ENCODE data around the gene DLST. TPM values are rescaled to one million over a fixed set of nuclear protein-coding genes. Genes with fewer than 3 reads are reported as not detected.

DLST gene
- polyA plus RNA-seq, 1 donor (not counting 4 experiments of a cell fraction or from before 2014, with no cell fraction given) = 114 TPM

GRCh38 chr14:74893614-74894091, 11.9 kb downstream of the DLST start:
- H3K4me1 ChIP-seq (ENCODE audit: control insufficient read depth, extremely low read depth, insufficient read depth, low read length) = peaks cover 4% of the 10 kb centered on the region
- dilution Hi-C loops (cut with MboI; ENCODE audit: extremely low pct_ligation_motif_present, low sequenced_read_pairs) = no loop called here
- no peak overlapping the region for H3K9ac ChIP-seq (ENCODE audit: control insufficient read depth, extremely low read depth, insufficient read depth, low read length)
- H3K27me3 ChIP-seq (ENCODE audit: control insufficient read depth, extremely low read depth, insufficient read depth, low read length) = no peaks in the 10 kb centered on the region
- no peak overlapping the region for H3K27ac ChIP-seq (ENCODE audit: control insufficient read depth, insufficient read depth, low read length)
- no peak for TF ChIP-seq EZH2 (IDR thresholded peaks at IDR 0.05; ENCODE audit: low read length)
- TF ChIP-seq, protein P1, sequence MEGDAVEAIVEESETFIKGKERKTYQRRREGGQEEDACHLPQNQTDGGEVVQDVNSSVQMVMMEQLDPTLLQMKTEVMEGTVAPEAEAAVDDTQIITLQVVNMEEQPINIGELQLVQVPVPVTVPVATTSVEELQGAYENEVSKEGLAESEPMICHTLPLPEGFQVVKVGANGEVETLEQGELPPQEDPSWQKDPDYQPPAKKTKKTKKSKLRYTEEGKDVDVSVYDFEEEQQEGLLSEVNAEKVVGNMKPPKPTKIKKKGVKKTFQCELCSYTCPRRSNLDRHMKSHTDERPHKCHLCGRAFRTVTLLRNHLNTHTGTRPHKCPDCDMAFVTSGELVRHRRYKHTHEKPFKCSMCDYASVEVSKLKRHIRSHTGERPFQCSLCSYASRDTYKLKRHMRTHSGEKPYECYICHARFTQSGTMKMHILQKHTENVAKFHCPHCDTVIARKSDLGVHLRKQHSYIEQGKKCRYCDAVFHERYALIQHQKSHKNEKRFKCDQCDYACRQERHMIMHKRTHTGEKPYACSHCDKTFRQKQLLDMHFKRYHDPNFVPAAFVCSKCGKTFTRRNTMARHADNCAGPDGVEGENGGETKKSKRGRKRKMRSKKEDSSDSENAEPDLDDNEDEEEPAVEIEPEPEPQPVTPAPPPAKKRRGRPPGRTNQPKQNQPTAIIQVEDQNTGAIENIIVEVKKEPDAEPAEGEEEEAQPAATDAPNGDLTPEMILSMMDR (optimal IDR thresholded peaks at IDR 0.05 in 1 of 3, IDR thresholded peaks at IDR 0.05 in 1 of 3, conservative IDR thresholded peaks at IDR 0.05 in 1 of 3; ENCODE audit: extremely low read depth in 1 of 3, insufficient read depth in 2 of 3, low read length in 3 of 3) = no peak
- no peak overlapping the region for H2AFZ ChIP-seq (ENCODE audit: control insufficient read depth, low read length)
- DNase-seq (ENCODE audit: low read depth, low spot score) (no peak), FAIRE-seq (no peak)
- H3K9me1 ChIP-seq (ENCODE audit: control insufficient read depth, extremely low read depth, insufficient read depth, low read length) = no peaks in the 10 kb centered on the region
- H3K79me2 ChIP-seq (ENCODE audit: control insufficient read depth, insufficient read depth, low read length) = peaks cover 7% of the 10 kb centered on the region
- H3K36me3 ChIP-seq (ENCODE audit: control insufficient read depth in 2 of 2, extremely low read depth in 1 of 2, insufficient read depth in 2 of 2, low read length in 2 of 2) = peaks cover 54 to 65% of the 10 kb centered on the region in 2 experiments
- H4K20me1 ChIP-seq (ENCODE audit: control insufficient read depth, extremely low read depth, insufficient read depth, low read length) = peaks cover 5% of the 10 kb centered on the region
- no peak overlapping the region for H3K4me3 ChIP-seq (ENCODE audit: control insufficient read depth in 2 of 3, extremely low read depth in 1 of 3, insufficient read depth in 2 of 3, low read depth in 1 of 3, low read length in 3 of 3)
- H3K9me3 ChIP-seq (ENCODE audit: control insufficient read depth, low read depth, low read length) = no peaks in the 10 kb centered on the region
- H3K4me2 ChIP-seq (ENCODE audit: control insufficient read depth, extremely low read depth, insufficient read depth, low read depth, low read length) = no peak overlapping the region

- H3K4me2 ChIP-seq (ENCODE audit: control insufficient read depth, extremely low read depth, insufficient read depth, low read depth, low read length) = no peak overlapping the region
- peaks cover 2% of the 10 kb centered on the region for H3K79me2 ChIP-seq (ENCODE audit: control insufficient read depth, insufficient read depth, low read length)
- H3K9ac ChIP-seq (ENCODE audit: control insufficient read depth, extremely low read depth, insufficient read depth, low read length) = no peak overlapping the region
- peaks cover 57 to 71% of the 10 kb centered on the region in 2 experiments for H3K36me3 ChIP-seq (ENCODE audit: control insufficient read depth in 2 of 2, extremely low read depth in 1 of 2, insufficient read depth in 2 of 2, low read length in 2 of 2)
- no peaks in the 10 kb centered on the region for H3K9me3 ChIP-seq (ENCODE audit: control insufficient read depth, low read depth, low read length)
- FAIRE-seq (no peak), DNase-seq (ENCODE audit: low read depth, low spot score) (no peak)
- no peak overlapping the region for H3K4me3 ChIP-seq (ENCODE audit: control insufficient read depth in 2 of 3, extremely low read depth in 1 of 3, insufficient read depth in 2 of 3, low read depth in 1 of 3, low read length in 3 of 3)
- no peaks in the 10 kb centered on the region for H3K4me1 ChIP-seq (ENCODE audit: control insufficient read depth, extremely low read depth, insufficient read depth, low read length)
- H4K20me1 ChIP-seq (ENCODE audit: control insufficient read depth, extremely low read depth, insufficient read depth, low read length) = no peaks in the 10 kb centered on the region
- no peak overlapping the region for H2AFZ ChIP-seq (ENCODE audit: control insufficient read depth, low read length)
- no peak overlapping the region for H3K27ac ChIP-seq (ENCODE audit: control insufficient read depth, insufficient read depth, low read length)
- no peaks in the 10 kb centered on the region for H3K27me3 ChIP-seq (ENCODE audit: control insufficient read depth, extremely low read depth, insufficient read depth, low read length)
- dilution Hi-C loops (cut with MboI; ENCODE audit: extremely low pct_ligation_motif_present, low sequenced_read_pairs) = no loop called here
- H3K9me1 ChIP-seq (ENCODE audit: control insufficient read depth, extremely low read depth, insufficient read depth, low read length) = no peaks in the 10 kb centered on the region
- TF ChIP-seq, protein P1 (optimal IDR thresholded peaks at IDR 0.05 in 1 of 3, IDR thresholded peaks at IDR 0.05 in 1 of 3, conservative IDR thresholded peaks at IDR 0.05 in 1 of 3; ENCODE audit: extremely low read depth in 1 of 3, insufficient read depth in 2 of 3, low read length in 3 of 3) = no peak
- no peak for TF ChIP-seq EZH2 (IDR thresholded peaks at IDR 0.05; ENCODE audit: low read length)
Measured at GRCh38 chr14:74896400-74896799, 14.7 kb downstream of the DLST start.
